ENCODE results near the gene RGS2. TPM values are rescaled to one million over a fixed set of nuclear protein-coding genes. Genes with fewer than 3 reads are reported as not detected.

RGS2 gene
- total RNA-seq, 1 experiment from 2014 or later, result 4.5 TPM

DNA sequence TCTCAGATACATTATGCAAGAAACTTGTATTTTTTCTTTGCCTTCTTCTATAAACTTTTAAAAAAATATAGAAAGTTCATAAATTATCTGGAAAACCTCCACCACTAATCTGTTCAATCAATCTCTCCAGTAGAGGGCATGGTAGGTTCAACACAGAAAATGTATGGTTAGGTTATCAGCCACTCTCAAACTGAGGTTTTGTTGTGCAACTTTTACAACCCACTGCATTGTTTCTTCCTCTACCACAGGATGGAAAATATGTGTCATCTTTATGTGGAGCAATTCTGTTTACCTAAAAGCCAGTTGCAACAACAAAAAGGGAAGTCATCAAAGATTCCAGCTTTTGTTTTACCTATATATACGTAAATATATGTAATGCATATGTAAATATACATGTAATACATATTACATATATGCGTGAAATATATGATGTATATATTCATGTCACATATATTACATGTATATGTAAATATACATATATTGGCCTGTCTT lies 3.0 kb upstream of the RGS2 start:
- Histone ChIP-seq H3K27me3 (ENCODE audit: control insufficient read depth, insufficient read depth, low read length) (no peaks in the 10 kb centered on the region), H3K36me3 (ENCODE audit: control insufficient read depth, insufficient read depth, low read length) (no peaks in the 10 kb centered on the region; the same call in 1 of the 2 replicates), H3K4me3 (ENCODE audit: low read depth in 2 of 2, low read length in 2 of 2) (no peak overlapping the region), H3K27ac (ENCODE audit: low read length) (no peak overlapping the region), H3K4me1 (ENCODE audit: control insufficient read depth, insufficient read depth, low read length) (peaks cover 17% of the 10 kb centered on the region), H3K9me3 (ENCODE audit: control insufficient read depth, insufficient read depth, low read depth, low read length) (no peaks in the 10 kb centered on the region)
- ChIA-PET CTCF (interaction anchor here (1.1 to 3.2 kb wide), 2 partner anchors 213 to 332 kb away, joined by 3 to 10 read pairs; no protein-coding TSS in a partner anchor), POLR2A (no interaction called here)
- peak; percentile 81 for DNase-seq (ENCODE audit: low read depth, low spot score)
- intact Hi-C loops (cut with micrococcal nuclease; ENCODE audit: unreplicated experiment), result loop anchor here (2.0 to 5.0 kb wide), 2 partner anchors 213 to 329 kb away; no protein-coding TSS in a partner anchor
- BruUV-seq (replicated peaks), result no TSS peak
- no peak for ATAC-seq
- TF ChIP-seq, protein P1, sequence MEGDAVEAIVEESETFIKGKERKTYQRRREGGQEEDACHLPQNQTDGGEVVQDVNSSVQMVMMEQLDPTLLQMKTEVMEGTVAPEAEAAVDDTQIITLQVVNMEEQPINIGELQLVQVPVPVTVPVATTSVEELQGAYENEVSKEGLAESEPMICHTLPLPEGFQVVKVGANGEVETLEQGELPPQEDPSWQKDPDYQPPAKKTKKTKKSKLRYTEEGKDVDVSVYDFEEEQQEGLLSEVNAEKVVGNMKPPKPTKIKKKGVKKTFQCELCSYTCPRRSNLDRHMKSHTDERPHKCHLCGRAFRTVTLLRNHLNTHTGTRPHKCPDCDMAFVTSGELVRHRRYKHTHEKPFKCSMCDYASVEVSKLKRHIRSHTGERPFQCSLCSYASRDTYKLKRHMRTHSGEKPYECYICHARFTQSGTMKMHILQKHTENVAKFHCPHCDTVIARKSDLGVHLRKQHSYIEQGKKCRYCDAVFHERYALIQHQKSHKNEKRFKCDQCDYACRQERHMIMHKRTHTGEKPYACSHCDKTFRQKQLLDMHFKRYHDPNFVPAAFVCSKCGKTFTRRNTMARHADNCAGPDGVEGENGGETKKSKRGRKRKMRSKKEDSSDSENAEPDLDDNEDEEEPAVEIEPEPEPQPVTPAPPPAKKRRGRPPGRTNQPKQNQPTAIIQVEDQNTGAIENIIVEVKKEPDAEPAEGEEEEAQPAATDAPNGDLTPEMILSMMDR (IDR thresholded peaks at IDR 0.05), result peak; percentile 75; the same call in 1 of the 2 replicates
- no peak for TF ChIP-seq SIN3A (IDR thresholded peaks at IDR 0.05; ENCODE audit: borderline replicate concordance, insufficient read depth, low read depth, low read length)
- in situ Hi-C loops (cut with HindIII; ENCODE audit: low pct_unique_long_range_greater_than_20kb, low sequenced_read_pairs), result no loop called here

GRCh38 chr1:192807211-192808162 lies 1.4 kb upstream of the RGS2 start:
- BruUV-seq (replicated peaks), result no TSS peak
- no peak for TF ChIP-seq REST (IDR thresholded peaks at IDR 0.05; ENCODE audit: insufficient read depth in 1 of 2, low read depth in 2 of 2, low read length in 1 of 2)
- TF ChIP-seq, protein P1 (IDR thresholded peaks at IDR 0.05), result peak; percentile 67; the same call in 1 of the 2 replicates
- no peaks in the 10 kb centered on the region; the same call in 1 of the 2 replicates for H3K36me3 ChIP-seq (ENCODE audit: control insufficient read depth, insufficient read depth, low read length)
- no peak for ATAC-seq
- DNase-seq (ENCODE audit: low read depth, low spot score), result no peak
- no peak overlapping the region for H3K27ac ChIP-seq (ENCODE audit: low read length)
- H3K9me3 ChIP-seq (ENCODE audit: control insufficient read depth, insufficient read depth, low read depth, low read length), result no peaks in the 10 kb centered on the region
- peak overlapping the region; percentile 76 to 83 for H3K4me3 ChIP-seq (ENCODE audit: low read depth in 2 of 2, low read length in 2 of 2)
- no peaks in the 10 kb centered on the region for H3K27me3 ChIP-seq (ENCODE audit: control insufficient read depth, insufficient read depth, low read length)
- in situ Hi-C loops (cut with HindIII; ENCODE audit: low pct_unique_long_range_greater_than_20kb, low sequenced_read_pairs), result no loop called here
- ChIA-PET POLR2A (interaction anchor here (0.6 kb wide), 1 partner anchor 210 kb away, joined by 3 read pairs; no protein-coding TSS in a partner anchor), CTCF (interaction anchor here (0.6 to 3.2 kb wide), 3 partner anchors 46 to 212 kb away, joined by 3 to 10 read pairs (median 4); no protein-coding TSS in a partner anchor)
- peaks cover 17% of the 10 kb centered on the region for H3K4me1 ChIP-seq (ENCODE audit: control insufficient read depth, insufficient read depth, low read length)
- intact Hi-C loops (cut with micrococcal nuclease; ENCODE audit: unreplicated experiment), result loop anchor here (2.0 to 5.0 kb wide), 2 partner anchors 211 to 330 kb away; no protein-coding TSS in a partner anchor
